HEK293 (cell line): ENCODE data around the gene DOCK8.

ENCODE experiments used
- CTCF ChIA-PET: fragments of 350-600 bp; formaldehyde crosslinking; extraction: SDS; loops from one replicate; lab custom pipeline; 2021; ENCODE audit warnings: antibody characterized with exemption; lab: Yijun Ruan, JAX
- POLR2A ChIA-PET: fragments of 300-600 bp; formaldehyde crosslinking; extraction: SDS; loops from one replicate; lab custom pipeline; 2020; ENCODE audit warnings: antibody characterized with exemption, inconsistent platforms; lab: Yijun Ruan, JAX
- H3K27ac ChIP-seq: fragments of 200-500 bp; sonication (Bioruptor generic); 2 replicates; pipeline ENCODE4 v1.5.1; 2014; ENCODE audit warnings: low read depth, low read length, control low read depth, inconsistent platforms; ENCODE audit errors: extremely low read depth
- H3K36me3 ChIP-seq, 2 experiments: fragments of 200-500 bp in 1 of 2; sonication (Bioruptor generic) in 1 of 2; 1 replicate in 1 of 2; 2 replicates in 1 of 2; pipeline ENCODE4 v1.5.1; 2014 to 2017; ENCODE audit warnings: inconsistent platforms in 2 of 2, low read length in 2 of 2; ENCODE audit not compliant: control insufficient read depth in 2 of 2, insufficient read depth in 1 of 2
- H3K4me1 ChIP-seq: fragments of 200-500 bp; sonication (Bioruptor generic); 2 replicates; pipeline ENCODE4 v1.5.1; 2014; ENCODE audit warnings: mild to moderate bottlenecking, low read length, inconsistent platforms; ENCODE audit not compliant: control insufficient read depth, insufficient read depth
- H3K4me3 ChIP-seq: 2 replicates; pipeline ENCODE4 v1.5.1; 2011; ENCODE audit warnings: low read depth, mild to moderate bottlenecking, control low read depth, low read length, moderate library complexity
- H3K9me3 ChIP-seq: fragments of 200-500 bp; sonication (Bioruptor generic); 2 replicates; pipeline ENCODE4 v1.5.1; 2014; ENCODE audit warnings: low read depth, low read length, inconsistent platforms; ENCODE audit not compliant: control insufficient read depth, insufficient read depth
- CTCF ChIP-seq: fragments of 450-650 bp; formaldehyde crosslinking; IDR thresholded peaks from 2 replicates; pipeline ENCODE4 v1.5.1; 2016; ENCODE audit warnings: missing biosample characterization, missing genetic modification characterization
- FEZF1 ChIP-seq: fragments of 450-650 bp; formaldehyde crosslinking; IDR thresholded peaks from 2 replicates; pipeline ENCODE4 v1.5.1; 2016; ENCODE audit warnings: missing biosample characterization, missing genetic modification characterization
- GLI4 ChIP-seq: fragments of 450-650 bp; formaldehyde crosslinking; IDR thresholded peaks from 2 replicates; pipeline ENCODE4 v1.5.1; 2016; ENCODE audit warnings: missing biosample characterization, missing genetic modification characterization
- HOXA7 ChIP-seq: sonication (generic); formaldehyde crosslinking; IDR thresholded peaks from 2 replicates; pipeline ENCODE4 v1.8.1; 2022; ENCODE audit warnings: missing genetic modification reagents, borderline replicate concordance
- KLF9 ChIP-seq: fragments of 450-650 bp; formaldehyde crosslinking; IDR thresholded peaks from 2 replicates; pipeline ENCODE4 v1.5.1; 2016; ENCODE audit warnings: missing biosample characterization, missing genetic modification characterization, low read depth
- MEIS1 ChIP-seq: sonication (generic); formaldehyde crosslinking; IDR thresholded peaks from 2 replicates; pipeline ENCODE4 v1.8.1; 2022; ENCODE audit warnings: missing genetic modification reagents, mild to moderate bottlenecking, borderline replicate concordance
- MYNN ChIP-seq: fragments of 450-650 bp; formaldehyde crosslinking; IDR thresholded peaks from 2 replicates; pipeline ENCODE4 v1.5.1; 2016; ENCODE audit warnings: missing biosample characterization, missing genetic modification characterization, borderline replicate concordance
- MZF1 ChIP-seq: fragments of 450-650 bp; formaldehyde crosslinking; IDR thresholded peaks from 2 replicates; pipeline ENCODE4 v1.5.1; 2017; ENCODE audit warnings: missing biosample characterization, missing genetic modification characterization, borderline replicate concordance
- OVOL3 ChIP-seq: fragments of 450-650 bp; formaldehyde crosslinking; IDR thresholded peaks from 2 replicates; pipeline ENCODE4 v1.5.1; 2016; ENCODE audit warnings: missing biosample characterization, missing genetic modification characterization
- PBX3 ChIP-seq: sonication (generic); formaldehyde crosslinking; IDR thresholded peaks from 2 replicates; pipeline ENCODE4 v1.8.1; 2022; ENCODE audit warnings: mild to moderate bottlenecking, moderate library complexity, missing genetic modification reagents
- REPIN1 ChIP-seq: fragments of 450-650 bp; formaldehyde crosslinking; IDR thresholded peaks from 2 replicates; pipeline ENCODE4 v1.5.1; 2017; ENCODE audit warnings: missing biosample characterization, missing genetic modification characterization, low read depth
- SCRT1 ChIP-seq: fragments of 450-650 bp; formaldehyde crosslinking; IDR thresholded peaks from 2 replicates; pipeline ENCODE4 v1.5.1; 2016; ENCODE audit warnings: missing biosample characterization, missing genetic modification characterization, borderline replicate concordance
- SETDB1 ChIP-seq: IDR thresholded peaks from one replicate; pipeline ENCODE4 v1.6.1; 2017; ENCODE audit warnings: mild to moderate bottlenecking, low read length, moderate library complexity, mixed read lengths; ENCODE audit not compliant: insufficient read length
- SP7 ChIP-seq: fragments of 450-650 bp; formaldehyde crosslinking; IDR thresholded peaks from 2 replicates; pipeline ENCODE4 v1.5.1; 2016; ENCODE audit warnings: missing biosample characterization, missing genetic modification characterization
- ZBTB1 ChIP-seq: fragments of 450-650 bp; formaldehyde crosslinking; IDR thresholded peaks from 2 replicates; pipeline ENCODE4 v1.5.1; 2016; ENCODE audit warnings: missing biosample characterization, missing genetic modification characterization
- ZIC2 ChIP-seq: fragments of 450-650 bp; formaldehyde crosslinking; IDR thresholded peaks from 2 replicates; pipeline ENCODE4 v1.5.1; 2016; ENCODE audit warnings: missing biosample characterization, missing genetic modification characterization
- ZNF112 ChIP-seq: fragments of 450-650 bp; formaldehyde crosslinking; IDR thresholded peaks from 2 replicates; pipeline ENCODE4 v1.5.0; 2017; ENCODE audit warnings: missing biosample characterization, missing genetic modification characterization
- ZNF19 ChIP-seq: fragments of 450-650 bp; formaldehyde crosslinking; IDR thresholded peaks from 2 replicates; pipeline ENCODE4; 2016; ENCODE audit warnings: missing biosample characterization, missing genetic modification characterization, low read depth
- ZNF274 ChIP-seq, 2 experiments: fragments of 200-500 bp in 1 of 2; fragments of 450-650 bp in 1 of 2; sonication (Bioruptor generic) in 1 of 2; formaldehyde crosslinking in 1 of 2; IDR thresholded peaks; 2 replicates each; pipeline versions ENCODE4 v1.5.1 to v1.6.1; 2014 to 2016; ENCODE audit warnings: borderline replicate concordance in 1 of 2, inconsistent platforms in 1 of 2, low read length in 1 of 2, missing biosample characterization in 1 of 2, missing genetic modification characterization in 1 of 2
- ZNF404 ChIP-seq: fragments of 450-650 bp; formaldehyde crosslinking; IDR thresholded peaks from 2 replicates; pipeline ENCODE4 v1.5.1; 2017; ENCODE audit warnings: missing biosample characterization, missing genetic modification characterization
- ZNF555 ChIP-seq: fragments of 450-650 bp; formaldehyde crosslinking; conservative IDR thresholded peaks from 2 replicates; pipeline ENCODE4 v1.5.1; 2017; ENCODE audit warnings: missing biosample characterization, mild to moderate bottlenecking, missing genetic modification characterization, inconsistent platforms
- ZNF658 ChIP-seq: fragments of 450-650 bp; formaldehyde crosslinking; IDR thresholded peaks from 2 replicates; pipeline ENCODE4; 2016; ENCODE audit warnings: missing biosample characterization, missing genetic modification characterization
- ZNF701 ChIP-seq: fragments of 450-650 bp; formaldehyde crosslinking; IDR thresholded peaks from 2 replicates; pipeline ENCODE4 v1.5.1; 2016; ENCODE audit warnings: missing biosample characterization, missing genetic modification characterization
- ZNF76 ChIP-seq: fragments of 450-650 bp; formaldehyde crosslinking; IDR thresholded peaks from 2 replicates; pipeline ENCODE4; 2016; ENCODE audit warnings: low read depth, missing biosample characterization, missing genetic modification characterization, borderline replicate concordance
- ZNF791 ChIP-seq: fragments of 450-650 bp; formaldehyde crosslinking; IDR thresholded peaks from 2 replicates; pipeline ENCODE4 v1.5.1; 2016; ENCODE audit warnings: missing biosample characterization, missing genetic modification characterization
- ZNF837 ChIP-seq: fragments of 450-650 bp; formaldehyde crosslinking; IDR thresholded peaks from 2 replicates; pipeline ENCODE4 v1.5.1; 2016; ENCODE audit warnings: missing biosample characterization, missing genetic modification characterization
- ZNF843 ChIP-seq: fragments of 450-650 bp; formaldehyde crosslinking; IDR thresholded peaks from 2 replicates; pipeline ENCODE4 v1.5.1; 2016; ENCODE audit warnings: missing biosample characterization, missing genetic modification characterization
- TF ChIP-seq, protein P1 (sequence below): fragments of 450-650 bp; formaldehyde crosslinking; IDR thresholded peaks from 2 replicates; pipeline ENCODE4 v1.5.1; 2016; ENCODE audit warnings: missing biosample characterization, missing genetic modification characterization
- TF ChIP-seq, protein P2 (sequence below): fragments of 450-650 bp; formaldehyde crosslinking; IDR thresholded peaks from 2 replicates; pipeline ENCODE4 v1.5.1; 2017; ENCODE audit warnings: missing biosample characterization, missing genetic modification characterization
- TF ChIP-seq, protein P3 (sequence below): fragments of 450-650 bp; formaldehyde crosslinking; IDR thresholded peaks from 2 replicates; pipeline ENCODE4 v1.5.1; 2016; ENCODE audit warnings: missing biosample characterization, missing genetic modification characterization

DOCK8 gene

DNA sequence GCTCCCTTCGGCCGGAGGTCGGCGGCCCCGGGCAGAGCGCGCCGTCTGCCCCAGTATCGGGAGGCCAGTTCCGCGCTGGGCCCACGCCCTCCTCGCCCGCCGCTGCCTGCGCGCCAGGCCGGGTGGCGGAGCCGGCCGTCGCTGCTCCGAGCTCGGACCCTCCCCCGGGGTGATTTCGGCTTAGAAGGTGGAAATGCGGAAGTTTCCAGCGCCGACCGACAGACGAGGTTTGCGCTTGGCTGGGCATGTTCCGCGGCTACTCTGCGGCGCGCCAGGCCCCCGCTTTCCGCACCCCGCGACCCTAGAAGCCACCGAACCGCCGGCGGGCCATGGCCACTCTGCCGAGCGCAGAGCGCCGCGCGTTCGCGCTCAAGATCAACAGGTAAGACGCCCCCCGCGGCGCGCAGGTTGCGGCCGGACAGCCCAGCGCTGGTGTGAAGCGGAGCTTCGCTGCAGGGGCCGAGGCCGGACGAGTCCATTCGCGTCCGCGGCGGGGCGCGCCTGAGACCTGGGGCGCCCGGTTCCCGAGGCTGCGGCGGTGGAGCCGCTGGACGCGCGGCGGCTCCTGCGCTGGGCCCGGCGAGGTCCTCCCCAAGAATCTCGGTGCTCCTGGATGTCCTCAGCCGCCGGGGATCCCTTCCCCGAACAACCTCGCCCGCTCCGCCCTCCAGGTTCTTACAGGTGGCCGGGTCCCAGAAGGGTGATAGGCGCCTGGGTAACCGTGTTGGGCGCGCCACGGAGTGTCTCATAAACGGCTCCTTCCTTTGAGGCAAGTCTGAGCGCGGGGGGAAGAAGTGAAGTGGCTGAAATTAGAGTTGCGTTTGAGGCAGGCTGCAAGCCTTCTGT, at the start of gene DOCK8:
TSS of gene DOCK8 (plus strand) at position 218 of the 846 bp plus-strand sequence. CDS start at position 330, 112 bp downstream.
- Histone ChIP-seq H3K4me1 (no peaks in the 10 kb centered on the region), H3K27ac (peak within 1 kb of the TSS; percentile 62), H3K36me3 (no peaks in the 10 kb centered on the region), H3K4me3 (peak within 1 kb of the TSS; percentile 62), H3K9me3 (no peaks in the 10 kb centered on the region)
- ChIA-PET POLR2A (interaction anchor here (0.6 to 1.5 kb wide), 3 partner anchors 8 to 68 kb away, joined by 3 to 6 read pairs (median 4); no protein-coding TSS in a partner anchor), CTCF (interaction anchor here (0.6 to 1.5 kb wide), 9 partner anchors 9 to 670 kb away, joined by 3 to 6 read pairs (median 3); no protein-coding TSS in a partner anchor)
- TF ChIP-seq REPIN1 (tag by site-specific recombination) (no peak), ZNF843 (tag by site-specific recombination) (no peak), ZNF701 (no peak), ZNF19 (tag by site-specific recombination) (no peak), MZF1 (0 out of 2 replicates have a peak, but pooled peaks have one; percentile 59), SCRT1 (peak; percentile 75), MEIS1 (CRISPR knock-in tag) (0 out of 2 replicates have a peak, but pooled peaks have one; percentile 50), ZBTB1 (tag by site-specific recombination) (no peak), SETDB1 (no peak), OVOL3 (tag by site-specific recombination) (no peak), SP7 (tag by site-specific recombination) (no peak), PBX3 (peak; percentile 77), ZNF791 (tag by site-specific recombination) (no peak), ZNF658 (no peak), CTCF (tag by site-specific recombination) (0 out of 2 replicates have a peak, but pooled peaks have one; percentile 13), HOXA7 (CRISPR knock-in tag) (no peak; the same call in 1 of the 2 replicates), ZNF274 (IDR thresholded peaks at IDR 0.05; ENCODE audit: low read length) (no peak), ZNF274 (tag by site-specific recombination; IDR thresholded peaks at IDR 0.05; ENCODE audit: borderline replicate concordance) (no peak), MYNN (no peak), GLI4 (tag by site-specific recombination) (no peak), ZNF404 (tag by site-specific recombination) (no peak), ZNF555 (tag by site-specific recombination) (no peak), ZNF837 (tag by site-specific recombination) (no peak), KLF9 (tag by site-specific recombination) (no peak), ZNF112 (tag by site-specific recombination) (no peak), ZNF76 (tag by site-specific recombination) (no peak), ZIC2 (peak; percentile 52; the same call in 1 of the 2 replicates), FEZF1 (no peak)
- TF ChIP-seq, protein P1, sequence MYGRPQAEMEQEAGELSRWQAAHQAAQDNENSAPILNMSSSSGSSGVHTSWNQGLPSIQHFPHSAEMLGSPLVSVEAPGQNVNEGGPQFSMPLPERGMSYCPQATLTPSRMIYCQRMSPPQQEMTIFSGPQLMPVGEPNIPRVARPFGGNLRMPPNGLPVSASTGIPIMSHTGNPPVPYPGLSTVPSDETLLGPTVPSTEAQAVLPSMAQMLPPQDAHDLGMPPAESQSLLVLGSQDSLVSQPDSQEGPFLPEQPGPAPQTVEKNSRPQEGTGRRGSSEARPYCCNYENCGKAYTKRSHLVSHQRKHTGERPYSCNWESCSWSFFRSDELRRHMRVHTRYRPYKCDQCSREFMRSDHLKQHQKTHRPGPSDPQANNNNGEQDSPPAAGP (tag by site-specific recombination) = no peak
- TF ChIP-seq, protein P2, sequence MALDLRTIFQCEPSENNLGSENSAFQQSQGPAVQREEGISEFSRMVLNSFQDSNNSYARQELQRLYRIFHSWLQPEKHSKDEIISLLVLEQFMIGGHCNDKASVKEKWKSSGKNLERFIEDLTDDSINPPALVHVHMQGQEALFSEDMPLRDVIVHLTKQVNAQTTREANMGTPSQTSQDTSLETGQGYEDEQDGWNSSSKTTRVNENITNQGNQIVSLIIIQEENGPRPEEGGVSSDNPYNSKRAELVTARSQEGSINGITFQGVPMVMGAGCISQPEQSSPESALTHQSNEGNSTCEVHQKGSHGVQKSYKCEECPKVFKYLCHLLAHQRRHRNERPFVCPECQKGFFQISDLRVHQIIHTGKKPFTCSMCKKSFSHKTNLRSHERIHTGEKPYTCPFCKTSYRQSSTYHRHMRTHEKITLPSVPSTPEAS (tag by site-specific recombination) = no peak
- TF ChIP-seq, protein P3, sequence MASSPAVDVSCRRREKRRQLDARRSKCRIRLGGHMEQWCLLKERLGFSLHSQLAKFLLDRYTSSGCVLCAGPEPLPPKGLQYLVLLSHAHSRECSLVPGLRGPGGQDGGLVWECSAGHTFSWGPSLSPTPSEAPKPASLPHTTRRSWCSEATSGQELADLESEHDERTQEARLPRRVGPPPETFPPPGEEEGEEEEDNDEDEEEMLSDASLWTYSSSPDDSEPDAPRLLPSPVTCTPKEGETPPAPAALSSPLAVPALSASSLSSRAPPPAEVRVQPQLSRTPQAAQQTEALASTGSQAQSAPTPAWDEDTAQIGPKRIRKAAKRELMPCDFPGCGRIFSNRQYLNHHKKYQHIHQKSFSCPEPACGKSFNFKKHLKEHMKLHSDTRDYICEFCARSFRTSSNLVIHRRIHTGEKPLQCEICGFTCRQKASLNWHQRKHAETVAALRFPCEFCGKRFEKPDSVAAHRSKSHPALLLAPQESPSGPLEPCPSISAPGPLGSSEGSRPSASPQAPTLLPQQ (tag by site-specific recombination) = peak; percentile 44; the same call in 1 of the 2 replicates
